ENCODE results near the gene ZNF577.

- TF ChIP-seq EZH2 (IDR thresholded peaks at IDR 0.05; ENCODE audit: borderline replicate concordance, low read length) (no peak), CTCF (conservative IDR thresholded peaks at IDR 0.05 in 1 of 2, IDR thresholded peaks at IDR 0.05 in 1 of 2; ENCODE audit: extremely low read depth in 1 of 2, insufficient read depth in 1 of 2, low read depth in 1 of 2, low read length in 2 of 2) (no peak)
Measured at GRCh38 chr19:51822325-51822724, 65.4 kb downstream of the ZNF577 start.
